ENCODE results near the gene NPAS1.
"Not testable (repeated sequence)": the region's sequence is repeated elsewhere in the genome, so short reads cannot be mapped to it uniquely, and the experiment has no call there.

The NPAS1 gene

DNA sequence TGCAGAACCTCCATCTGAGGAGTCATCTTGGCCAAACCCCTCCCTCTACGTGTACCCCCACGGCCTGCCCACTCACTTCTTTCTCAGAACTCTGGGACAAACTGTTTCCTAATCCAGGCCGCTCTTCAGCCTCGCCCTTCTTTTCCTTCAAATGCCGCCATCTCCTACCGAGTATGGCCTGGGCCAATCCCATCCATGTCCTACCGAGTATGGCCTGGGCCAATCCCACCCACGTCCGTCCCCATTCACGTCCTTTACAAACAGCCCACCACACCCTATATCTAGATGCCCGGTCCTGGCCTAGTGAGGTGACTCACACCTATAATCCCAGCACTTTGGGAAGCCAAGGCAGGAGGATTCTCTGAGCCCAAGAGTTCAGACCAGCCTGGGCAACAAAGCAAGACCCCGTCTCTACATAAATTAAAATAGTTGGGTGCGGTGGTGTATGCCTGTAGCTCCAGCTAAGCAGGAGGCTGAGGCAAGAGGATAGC is 27.7 kb downstream of the NPAS1 start:
- no peak for DNase-seq

DNA sequence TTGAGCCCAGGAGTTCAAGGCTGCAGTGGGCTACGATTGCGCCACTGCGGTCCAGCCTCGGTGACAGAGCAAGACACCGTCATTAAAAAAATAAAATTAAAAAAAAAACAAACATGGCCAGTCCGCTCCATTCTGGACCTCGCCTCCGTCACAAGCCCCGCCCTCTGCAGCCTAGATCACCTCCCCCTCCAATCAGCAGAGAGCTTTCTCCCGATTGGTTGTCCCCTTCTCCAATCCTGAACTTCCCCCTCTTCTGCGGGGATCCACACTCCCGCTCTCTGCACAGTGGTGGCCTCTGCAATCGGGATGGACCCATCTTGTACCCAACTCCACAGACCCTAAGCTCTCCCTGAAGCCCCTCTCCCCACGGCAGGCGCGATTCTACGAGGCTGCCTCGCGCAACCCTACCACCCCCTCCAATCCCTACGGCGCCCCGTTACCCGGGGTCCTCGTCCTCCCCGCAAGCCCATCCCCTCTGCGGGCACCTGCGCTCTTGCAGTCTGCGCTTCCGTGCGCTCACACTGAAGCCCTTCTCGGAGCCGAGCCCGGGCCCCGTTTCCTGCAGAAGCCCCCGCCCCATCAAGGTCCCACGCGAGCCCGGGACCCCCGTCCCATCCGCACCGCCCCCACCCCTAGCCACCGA is 28.2 kb downstream of the NPAS1 start:
- DNase-seq = peak; percentile 86

DNA sequence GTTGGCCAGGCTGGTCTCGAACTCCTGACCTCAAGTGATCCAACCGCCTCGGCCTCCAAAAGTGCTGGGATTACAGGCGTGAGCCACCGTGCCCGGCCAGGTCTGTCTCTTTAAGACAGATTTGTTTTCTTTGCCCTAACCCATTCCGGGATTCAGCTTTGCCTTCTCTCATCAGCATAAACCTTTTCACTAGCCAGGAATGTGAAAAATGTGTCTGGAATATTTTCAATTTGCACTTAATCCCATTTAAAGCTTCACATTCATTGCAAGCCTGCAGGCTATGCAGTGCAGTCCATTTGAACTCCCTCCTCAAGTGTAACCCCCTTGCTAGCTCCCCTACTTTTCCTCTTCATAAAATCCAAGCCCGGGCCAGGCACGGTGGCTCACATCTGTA is 29.7 kb downstream of the NPAS1 start:
- DNase-seq = no peak

DNA sequence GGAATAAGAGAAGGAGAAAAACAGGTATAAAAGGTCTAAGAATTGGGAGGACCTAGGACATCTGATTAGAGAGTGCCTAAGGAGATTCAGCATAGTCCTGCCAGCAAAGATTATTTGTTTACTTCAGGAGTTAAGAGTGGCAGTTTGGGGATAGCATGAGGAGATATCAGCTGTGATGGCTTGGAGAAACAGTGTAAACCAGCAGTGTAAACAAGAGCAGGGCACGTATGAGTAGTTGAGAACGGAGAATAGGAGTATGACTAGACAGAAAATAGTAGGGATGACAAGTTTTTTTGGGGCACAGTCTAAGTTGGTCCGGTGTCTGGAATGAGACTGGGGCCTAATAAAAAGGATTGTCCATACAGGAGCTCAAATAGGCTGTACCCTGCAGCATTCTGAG is 30.9 kb downstream of the NPAS1 start:
- DNase-seq = not testable (repeated sequence)

DNA sequence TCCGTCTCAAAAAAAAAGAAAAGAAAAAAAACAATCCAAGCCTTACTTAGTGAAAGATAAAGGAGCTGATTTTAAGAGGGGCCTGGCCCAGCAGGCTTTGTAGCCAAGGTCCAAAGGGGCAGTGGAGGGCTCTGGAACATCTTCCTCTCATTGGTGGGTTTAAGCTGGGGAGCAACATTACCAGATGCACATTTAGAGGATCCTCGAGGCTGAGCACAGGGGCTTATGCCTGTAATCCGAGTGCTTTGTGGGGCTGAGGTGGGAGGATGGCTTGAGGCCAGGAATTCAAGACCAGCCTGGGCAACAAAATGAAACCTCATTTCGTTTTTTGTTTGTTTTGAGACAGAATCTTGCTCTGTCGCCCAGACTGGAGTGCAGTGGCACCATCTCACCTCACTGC is 36.8 kb downstream of the NPAS1 start:
- DNase-seq = no peak

DNA sequence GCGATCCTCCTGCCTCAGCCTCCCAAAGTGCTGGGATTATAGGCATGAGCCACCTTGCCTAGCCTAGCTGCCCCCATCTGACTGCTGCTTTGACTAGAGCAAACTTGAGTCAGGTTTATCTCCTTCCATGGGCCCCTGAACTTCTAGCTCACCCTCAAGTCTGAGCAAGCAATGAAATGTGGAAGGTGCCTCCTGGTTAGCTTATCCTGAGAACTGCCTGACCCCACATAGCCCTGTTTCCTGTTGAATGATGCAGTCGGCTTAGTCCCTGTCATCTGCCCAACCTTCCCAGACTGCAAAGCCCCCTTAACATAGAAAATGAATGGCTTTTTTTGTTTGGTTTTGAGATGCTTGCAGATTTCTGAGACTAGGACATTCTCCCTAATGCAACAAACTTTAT is 37.7 kb downstream of the NPAS1 start:
- no peak for DNase-seq

DNA sequence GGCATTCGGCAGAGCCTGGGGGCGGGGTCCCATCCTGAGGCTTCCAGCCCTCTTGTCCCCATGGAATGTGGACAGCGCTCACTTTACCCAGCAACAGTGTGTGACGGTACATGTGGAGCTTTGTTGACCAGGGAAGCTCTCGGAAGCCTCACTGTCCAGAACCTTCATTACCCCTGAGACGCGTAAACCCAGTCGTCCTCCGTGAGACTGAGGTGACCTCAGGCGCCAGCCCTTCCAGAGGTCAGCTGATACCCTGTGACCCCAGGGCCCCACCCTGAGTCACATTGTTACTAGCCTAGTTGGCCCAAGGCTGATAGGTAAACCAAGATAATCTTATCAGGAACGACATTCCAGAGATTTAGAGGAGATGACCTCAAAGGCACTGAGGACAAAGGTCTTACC is 39.0 kb downstream of the NPAS1 start:
- no peak for DNase-seq

DNA sequence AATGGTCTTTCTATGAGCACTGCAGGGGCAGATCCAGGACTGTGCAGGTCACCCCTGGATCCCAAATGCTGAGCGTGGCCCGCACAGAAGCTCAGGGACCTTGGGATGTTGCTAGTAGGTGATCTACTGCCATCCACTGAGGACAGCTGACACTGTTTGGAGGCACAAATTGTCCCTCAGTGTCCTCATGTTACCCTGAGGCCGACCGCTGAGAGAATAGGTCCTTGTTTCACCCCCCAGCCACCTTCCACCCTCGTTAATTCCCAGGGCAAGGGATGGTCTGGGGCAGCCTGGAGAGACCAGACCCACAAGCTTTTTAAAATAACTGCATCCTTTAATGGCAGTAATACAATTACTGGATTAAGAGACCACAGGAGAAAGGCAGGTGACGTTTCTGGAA is 44.2 kb downstream of the NPAS1 start:
- DNase-seq = no peak

DNA sequence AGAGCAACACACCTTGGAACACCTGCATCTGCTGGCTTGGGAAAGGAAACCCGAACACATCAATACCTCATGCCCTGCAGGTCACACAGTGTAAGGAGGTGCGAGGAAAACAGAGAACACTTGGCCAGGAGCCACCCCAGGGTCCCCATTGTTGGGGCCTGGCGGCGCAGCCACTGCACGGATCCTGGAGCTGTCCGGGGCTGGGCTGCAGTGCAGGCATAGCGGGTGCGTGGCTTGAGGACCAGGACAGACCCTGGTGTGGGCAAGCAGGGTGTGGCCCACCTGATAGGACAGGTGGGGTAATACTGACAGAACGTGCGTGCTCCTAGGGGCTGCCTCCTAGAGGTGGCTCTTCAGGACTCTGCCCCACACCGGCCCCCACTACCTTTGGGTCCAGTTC is 45.6 kb downstream of the NPAS1 start:
- DNase-seq = no peak

DNA sequence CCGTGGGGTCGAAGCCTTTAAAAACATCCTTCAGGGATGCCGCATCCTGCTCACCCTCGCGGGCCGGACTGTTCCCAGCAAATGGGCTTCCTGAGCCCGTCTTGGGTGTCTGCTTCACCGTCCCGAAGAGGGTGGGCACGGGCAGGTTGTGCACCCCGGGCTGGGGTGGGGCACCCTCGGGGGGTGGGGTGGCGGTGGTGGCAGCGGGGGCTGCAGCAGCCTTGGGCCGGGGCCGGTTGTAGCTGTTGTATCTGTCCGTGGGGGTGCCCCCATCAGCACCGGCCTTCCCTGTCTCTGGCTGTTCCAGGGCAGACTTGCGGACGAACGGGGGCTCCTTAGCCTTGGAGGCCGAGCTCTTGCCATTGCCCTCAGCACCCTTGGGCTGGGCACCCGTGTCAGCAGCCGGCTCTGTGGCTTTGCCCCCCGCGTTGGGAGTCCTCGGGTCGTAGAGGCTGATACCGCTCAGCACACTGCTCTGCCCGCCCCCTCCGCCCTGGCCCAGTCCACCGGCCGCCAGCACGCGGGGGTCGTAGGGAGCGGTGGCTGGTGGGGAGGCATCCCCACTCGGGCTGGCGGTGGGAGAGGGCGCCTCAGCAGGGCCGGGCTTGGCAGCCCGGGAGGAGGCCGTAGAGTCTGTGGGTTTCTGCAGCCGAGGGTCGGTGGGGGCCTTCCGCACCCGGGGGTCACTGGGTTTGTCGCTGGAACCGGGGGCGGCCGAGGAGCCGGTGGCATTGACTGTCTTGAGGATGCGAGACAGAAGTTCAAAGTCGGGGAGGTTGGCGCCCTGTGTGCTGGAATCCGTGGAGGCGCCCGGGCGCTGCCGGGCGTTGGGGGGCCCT is 47.0 kb downstream of the NPAS1 start:
- no peak for DNase-seq

DNA sequence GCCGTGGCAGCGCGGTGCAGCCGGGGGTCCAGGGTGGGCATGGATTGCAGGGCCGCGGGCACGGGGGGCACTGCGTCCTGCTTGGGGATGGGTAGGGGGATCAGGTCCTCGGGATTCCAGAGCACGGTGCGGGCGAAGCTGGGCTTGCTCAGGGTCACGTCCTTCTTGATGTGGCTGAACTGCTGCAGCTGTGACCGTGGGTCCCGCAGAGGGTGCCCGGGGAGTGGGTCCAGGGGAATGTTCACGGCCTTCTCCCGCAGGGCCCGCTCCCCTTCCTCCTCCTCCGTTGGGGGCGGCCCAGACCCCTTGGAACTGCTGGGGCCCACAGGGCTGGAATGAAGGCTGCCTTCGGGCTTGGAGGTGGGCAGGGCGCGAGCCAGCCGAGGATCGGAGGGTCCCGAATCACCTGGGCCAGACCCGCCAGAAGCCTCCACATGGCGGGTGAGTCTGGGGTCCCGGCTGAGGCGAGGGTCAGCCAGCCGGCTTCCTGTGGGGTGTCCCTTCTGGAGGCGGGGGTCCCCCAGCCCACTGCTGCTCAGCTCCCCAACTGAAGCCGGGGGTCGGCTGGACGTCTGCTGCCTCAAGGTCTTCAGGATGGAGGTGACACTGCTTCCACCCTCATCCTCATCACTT is 47.7 kb downstream of the NPAS1 start:
- no peak for DNase-seq

DNA sequence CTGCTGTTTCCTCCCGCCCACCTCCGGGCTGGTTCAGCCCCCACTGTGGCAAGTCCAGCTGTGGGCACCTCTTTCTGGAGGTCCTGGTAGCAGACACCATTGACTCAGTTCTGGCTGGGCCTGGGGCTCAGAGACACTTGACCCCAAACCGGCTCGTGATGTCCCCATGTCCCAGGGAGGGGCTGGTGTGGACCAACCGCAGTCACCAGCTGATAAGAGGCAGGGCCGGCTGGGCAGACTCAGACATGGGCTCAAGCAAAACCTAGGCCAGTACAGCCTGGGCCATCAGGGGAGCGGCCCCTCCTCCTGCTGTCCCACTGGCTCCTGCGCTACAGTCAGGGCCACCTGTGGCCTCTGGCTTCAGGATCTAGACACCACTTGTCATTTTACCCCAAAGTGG is 48.6 kb downstream of the NPAS1 start:
- DNase-seq = no peak

DNA sequence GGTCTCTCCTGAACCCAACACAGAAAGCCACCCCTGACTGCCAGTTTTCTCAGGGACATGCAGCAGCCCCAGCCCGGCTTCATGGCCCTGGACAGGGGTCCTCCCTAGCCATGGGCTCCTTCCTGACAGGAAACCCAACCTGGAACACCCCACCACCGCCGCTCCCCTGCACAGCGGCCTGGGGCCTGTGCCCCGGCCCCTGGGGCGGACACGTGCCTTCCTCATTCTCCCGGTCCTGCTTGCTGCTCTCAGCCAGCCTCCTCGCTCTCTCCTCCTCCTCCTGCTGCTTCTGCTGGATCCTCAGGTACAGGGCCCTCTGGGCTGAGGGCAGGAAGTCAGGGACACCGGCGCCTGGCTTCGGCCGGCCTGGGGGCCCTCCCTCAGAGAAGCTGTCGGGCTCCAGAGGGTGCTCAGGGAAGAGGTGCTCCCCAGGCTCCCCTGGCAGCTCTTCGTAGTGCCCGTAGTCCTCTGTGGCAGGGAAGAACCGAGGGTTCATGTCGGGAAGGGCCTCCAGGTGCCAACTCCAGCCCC is 49.3 kb downstream of the NPAS1 start:
- no peak for DNase-seq

DNA sequence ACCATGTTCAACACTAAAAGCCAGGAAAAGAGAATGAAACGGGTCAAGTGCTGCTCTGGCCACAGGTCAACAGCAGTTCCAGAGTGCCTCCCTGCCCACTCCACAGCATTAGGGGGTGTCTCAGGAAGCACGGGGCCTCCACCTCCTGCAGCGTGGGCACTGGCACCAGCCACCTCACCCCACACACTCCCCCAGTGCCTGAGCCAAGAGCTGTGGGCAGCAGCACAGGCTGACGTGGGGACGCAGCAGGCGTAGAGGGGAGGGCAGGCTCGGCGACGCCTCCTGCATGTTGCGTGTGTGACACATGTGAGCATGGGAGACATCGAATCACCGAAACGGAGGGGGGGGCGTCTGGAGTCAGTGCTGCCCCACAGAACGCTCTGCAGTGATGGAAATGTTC is 50.2 kb downstream of the NPAS1 start:
- no peak for DNase-seq

DNA sequence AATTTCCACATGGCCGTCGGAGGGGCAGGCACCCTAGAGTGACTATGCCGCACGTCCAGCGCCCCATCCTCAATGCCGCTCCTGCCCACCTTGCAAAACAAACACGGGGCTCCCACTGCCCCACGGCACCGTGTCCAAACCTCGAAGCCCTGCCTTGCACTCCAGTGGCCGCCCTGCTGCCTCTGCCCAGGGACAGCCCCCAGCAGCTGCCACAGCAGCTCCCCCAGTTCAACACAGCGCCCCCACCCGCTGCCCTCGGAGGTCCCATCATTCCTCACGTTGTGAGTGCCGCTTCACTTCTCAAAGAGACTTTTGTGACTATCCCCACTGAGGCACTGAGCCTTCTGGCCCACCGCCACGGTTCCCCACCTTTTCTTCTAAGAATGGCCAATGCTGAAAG is 51.1 kb downstream of the NPAS1 start:
- DNase-seq = no peak

DNA sequence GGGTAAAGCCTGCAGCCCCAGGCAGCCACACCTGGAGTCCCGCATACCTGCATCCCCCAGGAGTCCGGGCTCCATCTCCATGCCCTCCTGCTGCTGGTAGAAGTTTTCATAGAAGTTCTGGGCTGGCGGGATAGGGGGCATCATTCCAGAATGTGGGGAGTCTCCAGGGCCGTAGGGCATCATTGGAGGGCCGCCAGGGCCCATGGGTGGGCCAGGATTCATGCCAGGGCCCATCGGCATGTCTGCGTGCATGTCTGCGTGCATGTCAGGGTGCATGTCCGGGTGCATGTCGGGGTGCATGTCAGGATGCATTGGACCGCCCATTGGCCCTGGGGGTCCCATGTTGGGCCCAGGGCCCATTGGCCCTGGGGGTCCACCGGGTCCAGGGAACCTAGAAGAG is 52.1 kb downstream of the NPAS1 start:
- DNase-seq = no peak

DNA sequence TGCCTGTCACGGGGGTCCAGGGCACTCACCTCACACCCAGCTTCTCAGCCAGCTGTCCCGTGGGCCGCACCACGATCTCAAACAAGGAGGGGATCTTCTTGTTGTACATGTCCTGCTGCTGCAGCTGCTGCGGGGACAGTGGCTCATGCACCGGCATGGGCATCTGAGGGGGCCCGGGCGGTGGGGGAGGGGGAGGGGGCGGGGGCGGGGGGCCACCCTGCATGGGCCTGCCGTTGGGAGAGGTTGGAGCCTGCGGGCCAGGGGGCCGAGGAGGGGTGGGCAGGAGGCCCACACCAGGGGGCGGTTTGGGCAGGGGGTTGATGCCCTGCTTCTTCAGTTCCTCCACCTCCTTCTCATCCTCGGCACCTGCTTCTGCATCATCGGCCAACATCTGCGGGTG is 52.7 kb downstream of the NPAS1 start:
- DNase-seq = no peak

DNA sequence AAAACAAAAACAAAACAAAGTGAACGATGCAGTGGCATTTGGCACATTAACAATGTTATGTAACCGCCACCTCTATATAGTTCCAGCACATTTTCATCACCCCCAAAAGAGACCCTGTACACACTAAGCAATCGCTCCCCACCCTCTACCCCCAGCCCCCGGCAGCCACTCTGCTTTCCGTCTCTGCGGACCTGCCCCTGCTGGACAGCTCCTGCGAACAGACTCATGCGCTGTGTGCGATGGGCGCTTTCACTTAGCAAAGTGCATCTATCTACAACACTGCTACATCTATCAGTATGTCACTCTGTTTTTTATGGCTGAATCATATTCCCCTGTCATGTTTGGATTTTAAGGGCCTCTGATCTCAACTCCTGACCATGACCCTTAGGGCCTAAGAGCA is 53.9 kb downstream of the NPAS1 start:
- no peak for DNase-seq

DNA sequence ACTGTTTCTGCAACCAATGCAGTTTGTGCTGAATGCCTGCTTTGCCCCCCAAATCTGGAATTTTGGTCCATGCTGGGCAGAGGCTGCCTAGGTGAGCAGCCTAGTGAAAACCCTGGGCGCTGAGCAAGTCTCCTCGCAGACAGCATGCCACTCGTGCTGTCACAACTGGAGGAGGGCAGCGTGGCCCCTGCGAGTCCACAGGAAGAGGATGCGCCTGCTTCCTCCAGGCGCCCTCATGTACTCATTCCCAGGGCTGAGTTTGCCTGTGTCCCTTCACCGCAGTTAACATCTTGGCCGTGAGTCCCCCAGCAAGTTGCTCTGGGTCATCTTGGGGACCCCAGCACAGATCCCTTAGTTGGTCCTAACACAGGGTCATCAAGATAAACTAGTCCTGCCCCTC is 55.0 kb downstream of the NPAS1 start:
- no peak for DNase-seq

DNA sequence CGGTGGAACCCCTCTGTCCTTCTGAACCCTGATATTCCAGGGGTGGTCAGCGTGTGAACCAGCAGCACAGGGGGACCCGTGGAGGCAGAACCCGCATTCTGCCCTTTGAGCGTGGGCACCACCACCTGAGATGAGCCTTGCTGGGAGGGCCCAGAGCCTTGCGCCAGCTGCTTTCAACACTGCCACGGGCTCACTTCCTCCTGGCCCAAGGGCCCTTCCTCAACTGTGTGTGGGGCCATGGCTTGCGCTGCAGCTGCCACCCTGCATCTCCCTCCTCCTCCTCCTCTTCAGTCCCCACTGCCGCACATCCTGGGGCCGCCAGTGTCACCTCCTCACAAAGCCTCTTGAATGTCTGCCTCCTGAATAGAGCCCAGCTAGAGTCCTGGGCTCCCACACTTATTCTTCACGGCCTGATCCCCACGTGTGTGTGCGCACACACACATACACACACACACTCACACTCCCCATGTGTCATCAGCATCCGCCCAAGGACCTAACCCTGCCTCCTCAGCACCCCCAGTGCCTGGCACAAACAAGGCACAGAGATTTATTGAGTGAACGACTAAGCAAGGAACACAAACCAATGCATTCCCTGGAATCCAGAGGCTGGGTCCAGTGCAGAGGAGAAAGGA is 55.7 kb downstream of the NPAS1 start:
- DNase-seq = no peak

DNA sequence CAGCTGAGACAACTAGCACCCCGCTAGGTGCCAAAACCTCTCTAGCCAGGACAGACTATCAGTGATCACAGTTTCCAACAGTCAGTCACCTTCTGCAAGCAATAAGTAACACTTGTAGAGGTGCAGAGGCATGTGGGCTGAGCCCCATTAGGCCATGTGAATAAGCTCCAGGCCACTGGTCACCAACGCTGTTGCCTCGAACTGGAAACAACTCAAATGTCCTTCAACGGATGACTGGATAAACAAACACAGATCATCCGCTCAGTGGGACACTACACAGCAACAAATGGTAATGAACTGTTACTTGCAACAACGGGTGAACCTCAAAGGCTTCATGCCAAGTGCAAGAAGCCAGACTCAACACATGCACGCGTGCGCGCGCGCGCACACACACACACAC is 56.3 kb downstream of the NPAS1 start:
- DNase-seq = no peak

DNA sequence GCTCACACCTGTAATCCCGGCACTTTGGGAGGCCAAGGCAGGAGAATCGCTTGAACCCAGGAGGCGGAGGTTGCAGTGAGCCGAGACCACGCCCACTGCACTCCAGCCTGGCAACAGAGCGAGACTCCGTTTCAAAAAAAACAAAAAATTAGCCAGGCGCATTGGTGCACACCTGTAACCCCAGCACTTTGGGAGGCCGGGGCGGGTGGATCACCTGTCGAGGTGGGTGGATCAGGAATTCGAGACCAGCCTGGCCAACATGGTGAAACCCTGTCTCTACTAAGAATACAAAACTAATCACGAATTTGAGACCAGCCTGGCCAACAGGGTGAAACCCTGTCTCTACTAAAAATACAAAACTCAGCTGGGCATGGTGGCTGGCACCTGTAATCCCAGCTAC is 58.7 kb downstream of the NPAS1 start:
- DNase-seq = not testable (repeated sequence)

DNA sequence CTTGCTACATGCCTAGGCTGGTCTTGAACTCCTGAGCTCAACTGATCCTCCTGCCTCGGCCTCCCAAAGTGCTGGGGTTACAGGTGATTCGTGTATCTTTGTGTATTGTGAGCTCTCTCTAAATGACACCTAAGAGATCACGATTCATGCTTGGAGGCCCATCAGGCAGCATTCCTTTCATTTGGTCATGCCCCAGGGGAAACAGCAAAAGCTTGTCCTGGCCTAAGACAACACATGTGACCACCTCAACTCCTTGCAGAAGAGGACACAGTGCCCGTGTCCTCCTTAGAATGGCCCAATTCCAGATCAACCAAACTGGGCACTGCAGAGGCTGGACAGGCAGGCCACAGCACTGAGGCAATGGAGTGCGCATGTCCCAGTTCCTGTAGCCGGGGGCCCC is 61.5 kb downstream of the NPAS1 start:
- DNase-seq = no peak

All from activated CD8-positive, alpha-beta memory T cell treated with anti-CD3 and anti-CD28 coated beads, Interleukin-2, amount 50 U/mL, for 48 hours (primary cell).